Hematopoietic multipotent progenitor cell (in vitro differentiated cells): ENCODE results near the gene CCND2. TPM values are rescaled to one million over a fixed set of nuclear protein-coding genes. Genes with fewer than 3 reads are reported as not detected.

Experiments used
- total RNA-seq: library from RNA; depleted of rRNA; stranded (reverse); fragments of >200 nt; gene quantifications from one replicate; pipeline ENCODE4 v1.2.3, GENCODE V29; 2012

Gene CCND2
- total RNA-seq, 1 donor, result 160 TPM

Other genes with a start within 250 kb of the CCND2 start
- 2.4 TPM for gene TIGAR, start 47.5 kb downstream of the CCND2 start, total RNA-seq
- gene FGF23, start 106.0 kb downstream of the CCND2 start, total RNA-seq, result not detected
- not detected for gene FGF6, start 172.1 kb downstream of the CCND2 start, total RNA-seq